NCI-H1417 treated with DMSO at 0.1 percent for 48 hours (cell line): ENCODE measurements around the gene ZNF578.
"Not testable (repeated sequence)": the region's sequence is repeated elsewhere in the genome, so short reads cannot be mapped to it uniquely, and the experiment has no call there.

Experiments used
- DNase-seq: peaks from one replicate; lab custom pipeline; 2025; lab: John Stamatoyannopoulos, UW

The ZNF578 gene

DNA sequence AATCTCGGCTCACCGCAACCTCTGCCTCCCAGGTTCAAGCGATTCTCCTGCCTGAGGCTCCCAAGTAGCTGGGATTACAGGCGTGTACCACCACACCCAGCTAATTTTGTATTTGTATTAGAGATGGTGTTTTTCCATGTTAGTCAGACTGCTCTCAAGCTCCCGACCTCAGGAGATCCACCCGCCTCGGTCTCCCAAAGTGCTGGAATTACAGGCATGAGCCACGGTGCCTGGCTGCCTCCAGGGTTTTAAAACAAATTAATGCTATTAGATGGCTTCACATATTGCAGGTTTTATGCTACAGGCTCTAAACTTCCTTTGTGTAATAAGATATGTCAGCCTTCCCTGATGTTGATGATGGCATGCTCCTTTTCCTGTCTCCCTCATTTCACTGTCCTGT is 108.3 kb downstream of the ZNF578 start:
- not testable (repeated sequence) for DNase-seq
